ENCODE results near the gene FGGY.

DNA sequence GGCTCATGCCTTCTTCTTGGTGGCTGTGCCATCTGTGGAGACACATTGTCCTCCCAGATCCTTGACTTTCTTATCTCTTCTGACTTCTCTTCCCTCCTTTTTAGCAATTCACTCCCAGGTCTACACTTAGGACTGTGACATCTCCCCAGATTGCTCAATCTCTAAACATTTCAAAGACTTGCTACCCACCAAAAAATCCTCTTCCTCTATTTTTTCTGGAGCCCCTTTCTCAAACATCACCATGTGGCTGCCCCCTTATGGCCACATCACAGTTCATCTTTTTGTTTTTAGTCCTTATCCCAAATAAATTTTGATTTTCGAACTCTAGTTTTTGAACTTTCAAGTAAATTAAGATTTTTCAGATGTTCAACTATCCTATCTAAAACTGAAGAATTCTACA, 369.2 kb downstream of the FGGY start:
- TF ChIP-seq, protein P1, sequence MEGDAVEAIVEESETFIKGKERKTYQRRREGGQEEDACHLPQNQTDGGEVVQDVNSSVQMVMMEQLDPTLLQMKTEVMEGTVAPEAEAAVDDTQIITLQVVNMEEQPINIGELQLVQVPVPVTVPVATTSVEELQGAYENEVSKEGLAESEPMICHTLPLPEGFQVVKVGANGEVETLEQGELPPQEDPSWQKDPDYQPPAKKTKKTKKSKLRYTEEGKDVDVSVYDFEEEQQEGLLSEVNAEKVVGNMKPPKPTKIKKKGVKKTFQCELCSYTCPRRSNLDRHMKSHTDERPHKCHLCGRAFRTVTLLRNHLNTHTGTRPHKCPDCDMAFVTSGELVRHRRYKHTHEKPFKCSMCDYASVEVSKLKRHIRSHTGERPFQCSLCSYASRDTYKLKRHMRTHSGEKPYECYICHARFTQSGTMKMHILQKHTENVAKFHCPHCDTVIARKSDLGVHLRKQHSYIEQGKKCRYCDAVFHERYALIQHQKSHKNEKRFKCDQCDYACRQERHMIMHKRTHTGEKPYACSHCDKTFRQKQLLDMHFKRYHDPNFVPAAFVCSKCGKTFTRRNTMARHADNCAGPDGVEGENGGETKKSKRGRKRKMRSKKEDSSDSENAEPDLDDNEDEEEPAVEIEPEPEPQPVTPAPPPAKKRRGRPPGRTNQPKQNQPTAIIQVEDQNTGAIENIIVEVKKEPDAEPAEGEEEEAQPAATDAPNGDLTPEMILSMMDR (IDR thresholded peaks at IDR 0.05; ENCODE audit: insufficient read depth, low read length, poor library complexity, severe bottlenecking) = no peak
- no peak for TF ChIP-seq EZH2phosphoT487 (conservative IDR thresholded peaks at IDR 0.05; ENCODE audit: low read length)
